A172 (cell line): Measurements from ENCODE around the gene CACNA1F. TPM values are rescaled to one million over a fixed set of nuclear protein-coding genes. Genes with fewer than 3 reads are reported as not detected.
A peak's percentile ranks its signal among the peaks of the same experiment; 100 is the strongest.

Experiments used
- DNase-seq: peaks from one replicate; pipeline ENCODE4 v3.0.0-alpha.2; 2015; ENCODE audit warnings: low spot score
- total RNA-seq: library from RNA; depleted of rRNA; stranded (reverse); fragments of >200 nt; shearing (Covaris generic); gene quantifications from 2 replicates; pipeline ENCODE4 v1.2.3, GENCODE V29; 2014

The CACNA1F gene
- total RNA-seq, 1 experiment from 2014 or later, result not detected

DNA sequence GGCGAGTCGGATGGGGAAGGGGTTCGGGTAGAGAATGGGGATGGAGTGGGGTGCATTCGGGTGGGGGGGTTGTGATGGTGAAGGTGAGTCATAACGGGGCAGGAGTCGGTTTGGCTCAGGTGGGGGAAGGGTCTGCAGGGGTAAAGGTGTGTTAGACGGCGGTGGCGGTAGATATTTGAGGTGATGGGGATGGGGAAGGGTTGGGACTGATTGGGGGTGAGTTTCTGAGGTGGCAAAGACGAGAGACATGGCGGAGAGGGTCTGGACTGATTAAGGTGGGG is 33.9 kb downstream of the CACNA1F start:
- no peak for DNase-seq

DNA sequence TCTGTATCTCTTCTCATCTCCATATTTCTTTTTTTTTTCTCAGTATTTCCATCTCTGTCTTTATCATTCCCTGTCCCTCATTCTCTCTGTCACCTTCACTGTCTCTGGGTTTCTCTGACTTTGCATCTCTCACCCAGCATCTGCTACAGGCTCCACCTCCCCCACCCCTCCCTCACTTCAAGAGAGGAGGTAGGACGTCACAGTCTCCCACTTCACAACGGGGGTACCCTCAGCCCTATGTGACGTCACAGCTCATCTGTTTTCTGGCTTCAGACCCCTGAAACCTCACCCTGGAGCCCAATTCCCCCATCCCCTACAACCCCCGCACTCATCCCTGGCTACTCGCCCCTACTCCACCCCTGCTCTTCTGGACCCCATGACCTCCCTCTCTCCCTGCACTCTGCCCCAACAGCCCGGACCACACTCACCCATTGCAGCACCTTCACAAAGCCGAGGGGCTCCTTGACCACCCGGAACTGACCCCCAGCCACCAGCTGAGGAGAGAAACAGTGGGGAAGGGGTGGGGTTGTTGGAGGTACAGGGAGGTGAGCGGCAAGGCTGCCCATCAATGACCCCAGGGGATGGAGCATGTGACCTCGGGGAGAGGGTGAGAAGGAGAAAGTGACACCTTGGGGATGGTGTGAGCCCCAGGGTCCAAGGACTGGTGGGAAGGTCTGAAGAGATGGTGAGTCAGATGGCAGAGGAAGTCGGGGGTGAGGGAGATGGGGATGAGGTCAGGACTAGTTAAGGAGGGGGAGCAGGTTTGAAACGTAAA is 34.4 kb downstream of the CACNA1F start:
- DNase-seq, result no peak

DNA sequence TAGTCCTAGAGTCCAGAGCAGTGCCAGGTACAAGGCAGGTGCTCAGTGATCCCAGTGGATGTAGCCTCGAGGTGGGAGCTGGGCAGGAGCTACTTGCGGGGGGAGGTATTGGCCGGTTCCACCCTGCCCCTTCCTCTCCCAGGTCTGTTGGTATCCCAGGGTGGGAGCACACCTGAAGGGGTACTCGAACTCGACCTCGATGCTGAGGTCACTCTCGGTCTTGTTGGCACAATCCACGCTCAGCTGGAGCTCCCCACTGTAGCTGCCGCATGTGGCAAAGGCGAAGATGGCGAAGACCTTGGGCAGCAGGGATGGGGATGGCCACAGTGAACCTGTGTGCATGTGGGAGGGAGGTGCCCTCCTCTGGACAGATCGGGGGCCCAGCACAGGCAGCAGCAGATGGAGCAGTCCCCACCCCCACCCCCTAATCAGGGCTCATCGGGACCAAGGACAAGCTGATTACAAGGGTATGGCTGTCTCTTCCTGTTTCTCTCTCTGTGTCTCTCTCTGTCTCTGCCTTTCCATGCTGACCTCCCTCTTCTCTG is 35.5 kb downstream of the CACNA1F start:
- no peak for DNase-seq

GRCh38 chrX:49193542-49193964 is 39.6 kb downstream of the CACNA1F start:
- no peak for DNase-seq

GRCh38 chrX:49192722-49193328 is 40.3 kb downstream of the CACNA1F start:
- no peak for DNase-seq

- no peak for DNase-seq
Measured at GRCh38 chrX:49191574-49192011, 41.5 kb downstream of the CACNA1F start.

GRCh38 chrX:49190821-49191573 is 42.1 kb downstream of the CACNA1F start:
- DNase-seq, result peak; percentile 99

- no peak for DNase-seq
Measured at GRCh38 chrX:49189606-49190005, 43.5 kb downstream of the CACNA1F start.

GRCh38 chrX:49188468-49189076 is 44.6 kb downstream of the CACNA1F start:
- DNase-seq, result no peak

DNA sequence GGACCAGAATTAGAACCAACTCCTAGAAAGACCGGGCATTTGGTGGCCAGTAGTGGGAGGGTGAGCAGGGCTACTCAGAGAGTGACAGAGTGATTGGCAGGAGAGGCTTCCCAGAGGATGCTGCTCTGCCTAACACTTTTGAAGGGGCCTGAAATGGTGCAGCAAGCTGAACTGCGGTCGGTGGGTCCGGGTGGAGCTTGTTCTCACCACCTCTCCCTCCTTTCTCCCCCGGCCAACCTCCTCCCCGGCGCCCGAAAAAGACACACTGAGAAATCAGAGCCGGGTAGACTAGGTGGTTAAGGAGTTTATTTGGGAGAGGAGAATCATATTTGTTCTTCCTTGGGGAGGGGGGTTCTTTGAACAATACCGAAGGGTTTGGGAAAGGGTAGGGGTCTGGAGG is 45.6 kb downstream of the CACNA1F start:
- no peak for DNase-seq

DNA sequence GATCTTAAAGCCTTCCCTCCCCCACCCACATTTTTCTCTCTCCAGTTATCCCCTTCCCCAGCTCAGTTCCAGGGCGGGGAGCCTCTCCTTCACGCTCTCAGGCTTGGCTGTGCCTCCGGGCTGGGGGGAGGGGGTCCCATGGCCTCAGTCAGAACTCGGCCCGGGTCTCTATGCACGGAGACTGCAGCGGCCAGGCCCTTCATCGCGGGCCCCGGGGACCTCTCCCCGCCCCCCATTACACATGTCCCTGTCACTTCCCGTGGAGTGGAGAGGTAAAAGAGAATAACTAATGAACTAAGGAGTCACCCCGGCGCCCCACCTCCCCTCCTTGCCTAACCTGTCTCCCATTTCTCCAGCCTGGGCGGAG is 46.1 kb downstream of the CACNA1F start:
- DNase-seq, result no peak

GRCh38 chrX:49186125-49187027 is 46.8 kb downstream of the CACNA1F start, which contains the start of gene PRICKLE3:
Gene PRICKLE3, minus strand, starts transcription at chrX:49186373. Its CDS starts 76 bp downstream, at chrX:49186297.
- DNase-seq, result no peak

DNA sequence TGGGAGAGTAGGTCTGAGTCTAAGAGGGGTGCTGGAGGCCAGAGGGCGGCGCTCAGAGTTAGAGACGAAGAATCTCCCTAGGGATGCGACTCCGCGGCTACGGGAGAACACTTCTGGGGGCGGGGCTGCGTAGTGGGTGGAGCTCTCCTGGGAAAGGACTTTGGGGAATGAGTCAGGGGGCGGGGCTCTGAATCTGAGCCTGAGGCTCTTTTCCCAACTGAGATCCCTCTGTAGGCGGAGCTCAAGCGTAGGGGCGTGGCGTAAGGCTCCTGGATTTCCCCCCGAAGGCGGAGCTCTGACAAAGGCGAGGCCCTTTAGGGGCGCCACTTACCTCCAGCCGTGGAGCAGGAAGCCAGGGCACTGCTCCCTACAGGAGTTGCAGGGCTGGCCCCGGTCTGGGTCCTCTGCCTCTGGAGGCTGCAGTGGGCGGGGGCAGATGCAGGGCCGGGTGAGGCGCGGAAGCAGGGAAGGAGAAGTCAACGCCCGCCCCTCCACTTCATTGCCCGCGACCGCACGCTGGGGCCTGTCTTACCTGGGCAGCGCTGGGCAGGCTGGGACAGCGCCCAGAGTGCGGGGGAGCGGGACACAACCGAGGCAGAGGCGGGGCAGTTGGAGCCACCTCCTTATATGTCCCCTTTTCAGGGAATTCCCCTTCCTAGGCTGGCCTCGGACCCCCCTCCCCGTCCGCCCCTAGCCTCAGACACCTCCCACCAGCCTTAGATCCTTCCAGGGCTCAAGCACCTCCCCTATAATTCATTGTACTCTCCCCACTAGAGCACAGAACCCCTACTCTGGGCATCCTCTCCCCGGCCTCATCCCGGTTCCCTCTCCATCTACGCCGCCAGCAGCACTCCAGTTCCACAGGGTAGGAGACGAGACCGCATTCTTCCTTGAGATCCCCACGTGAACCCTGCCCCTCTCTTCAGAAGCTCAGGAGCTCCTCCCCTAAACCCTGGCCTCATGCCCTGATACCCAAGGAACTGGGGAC is 48.6 kb downstream of the CACNA1F start:
- peak; percentile 42 for DNase-seq

- no peak for DNase-seq
Measured at GRCh38 chrX:49183701-49184281, 49.3 kb downstream of the CACNA1F start.

DNA sequence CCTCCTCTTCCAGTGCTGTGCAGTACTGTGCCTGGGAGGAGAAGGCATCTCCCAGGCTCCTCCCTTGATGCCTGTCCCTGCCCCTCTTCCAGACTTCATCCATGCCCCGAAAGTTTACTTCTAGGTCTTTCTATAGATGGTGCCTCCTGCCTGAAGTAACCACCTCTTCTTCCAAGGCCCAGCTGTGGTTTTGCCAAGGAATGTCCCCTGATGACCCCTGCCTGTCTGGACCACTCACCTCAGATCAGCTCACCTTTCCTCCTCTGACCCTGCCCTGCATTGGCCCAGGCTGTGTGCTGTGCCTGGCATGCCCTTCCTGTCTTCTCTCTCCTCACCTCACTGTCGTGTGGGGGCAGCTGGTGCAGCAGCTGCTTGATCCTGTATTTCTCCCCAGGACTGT is 53.8 kb downstream of the CACNA1F start:
- no peak for DNase-seq

- DNase-seq, result no peak
Measured at GRCh38 chrX:49178537-49178936, 54.6 kb downstream of the CACNA1F start.

DNA sequence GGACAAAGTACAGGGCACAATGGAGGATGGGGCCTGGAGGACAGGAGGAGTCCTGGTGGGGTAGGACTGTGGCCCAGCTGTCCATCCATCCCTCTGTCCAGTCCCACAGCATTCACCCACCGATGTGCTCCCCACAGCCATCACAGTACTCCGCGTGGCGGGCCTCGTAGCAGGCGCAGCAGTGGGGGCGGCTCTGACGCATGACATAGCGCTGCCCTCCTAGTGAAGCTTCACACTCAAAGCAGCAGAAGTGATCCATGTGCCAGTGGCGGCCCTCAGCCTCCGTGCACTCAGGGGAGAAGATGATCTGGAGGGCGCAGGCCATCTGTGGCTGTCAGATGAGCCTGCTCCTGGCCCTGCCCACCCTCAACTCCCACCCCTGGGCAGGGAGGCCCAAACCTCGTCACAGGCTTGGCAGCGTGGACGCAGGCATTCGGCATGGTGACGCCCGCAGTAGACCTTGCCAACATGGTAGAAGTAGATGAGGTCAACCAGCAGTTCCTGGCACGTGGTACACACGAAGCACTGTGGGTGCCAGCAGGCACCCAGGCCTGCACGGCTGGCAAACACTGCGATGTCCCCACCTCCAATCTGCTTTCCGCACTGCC is 55.2 kb downstream of the CACNA1F start:
- no peak for DNase-seq

GRCh38 chrX:49177338-49177833 is 55.8 kb downstream of the CACNA1F start:
- DNase-seq, result no peak
